Naive thymus-derived CD4-positive, alpha-beta T cell (primary cell): ENCODE data around the gene BMP7. TPM values are rescaled to one million over a fixed set of nuclear protein-coding genes. Genes with fewer than 3 reads are reported as not detected.

ENCODE experiments used
- ATAC-seq: fragments of 150-1000 bp; cut with Tn5 transposase; 2 replicates; pipeline ENCODE4 v1.10.0; 2021; ENCODE audit warnings: mild to moderate bottlenecking, moderate library complexity
- CTCF ChIA-PET: fragments of 350-600 bp; sonication (Branson Sonifier 250); formaldehyde crosslinking; loops from one replicate; lab custom pipeline; 2021; ENCODE audit warnings: antibody characterized with exemption; lab: Charles Lee
- POLR2A ChIA-PET: fragments of 350-600 bp; sonication (Branson Sonifier 250); formaldehyde crosslinking; loops from one replicate; lab custom pipeline; 2021; ENCODE audit warnings: antibody characterized with exemption, inconsistent platforms; lab: Charles Lee
- DNase-seq, 9 donors: peaks; one replicate each; pipeline versions ENCODE4 v3.0.0 to v3.0.0-alpha.2; 2020 to 2022; ENCODE audit warnings: mixed read lengths in 1 of 9
- H3K27ac ChIP-seq: one replicate; pipeline ENCODE4 v1.7.0; 2013; ENCODE audit warnings: mild to moderate bottlenecking, low read depth, low read length, moderate library complexity
- H3K27me3 ChIP-seq, 2 donors: one replicate each; pipeline ENCODE4 v1.7.0; 2013; ENCODE audit warnings: low read length in 2 of 2, mild to moderate bottlenecking in 2 of 2, moderate library complexity in 2 of 2; ENCODE audit not compliant: control insufficient read depth in 2 of 2, insufficient read depth in 2 of 2
- H3K36me3 ChIP-seq, 3 experiments: 1 replicate in 2 of 3; 2 replicates in 1 of 3; pipeline ENCODE4 v1.7.0; 2013; ENCODE audit warnings: low read length in 3 of 3, mild to moderate bottlenecking in 3 of 3, moderate library complexity in 1 of 3; ENCODE audit not compliant: insufficient read depth in 3 of 3, control insufficient read depth in 2 of 3
- H3K4me1 ChIP-seq, 2 donors: one replicate each; pipeline ENCODE4 v1.7.0; 2013; ENCODE audit warnings: low read length in 2 of 2, mild to moderate bottlenecking in 2 of 2, moderate library complexity in 1 of 2; ENCODE audit not compliant: control insufficient read depth in 2 of 2, insufficient read depth in 2 of 2
- H3K4me3 ChIP-seq: 2 replicates; pipeline ENCODE4 v1.7.0; 2013; ENCODE audit warnings: mild to moderate bottlenecking, low read length
- H3K9me3 ChIP-seq, 3 experiments: 1 replicate in 2 of 3; 2 replicates in 1 of 3; pipeline ENCODE4 v1.7.0; 2013; ENCODE audit warnings: low read length in 3 of 3; ENCODE audit not compliant: control insufficient read depth in 2 of 3
- H3K27ac Mint-ChIP-seq, 9 donors: one replicate each; pipeline ENCODE4 v1.8.0; 2020 to 2022; ENCODE audit warnings: mixed read lengths in 9 of 9, mild to moderate bottlenecking in 8 of 9, moderate library complexity in 5 of 9, inconsistent platforms in 2 of 9
- H3K27me3 Mint-ChIP-seq, 5 donors: one replicate each; pipeline ENCODE4 v1.8.0; 2021 to 2022; ENCODE audit warnings: mixed read lengths in 5 of 5, mild to moderate bottlenecking in 1 of 5
- H3K36me3 Mint-ChIP-seq, 5 donors: one replicate each; pipeline ENCODE4 v1.8.0; 2020 to 2022; ENCODE audit warnings: mixed read lengths in 5 of 5, mild to moderate bottlenecking in 3 of 5, inconsistent platforms in 1 of 5
- H3K4me1 Mint-ChIP-seq, 7 donors: one replicate each; pipeline ENCODE4 v1.8.0; 2020 to 2022; ENCODE audit warnings: mixed read lengths in 7 of 7, mild to moderate bottlenecking in 3 of 7, inconsistent platforms in 1 of 7
- H3K4me3 Mint-ChIP-seq, 10 donors: one replicate each; pipeline ENCODE4 v1.8.0; 2020 to 2022; ENCODE audit warnings: mild to moderate bottlenecking in 10 of 10, mixed read lengths in 10 of 10, moderate library complexity in 6 of 10, inconsistent platforms in 2 of 10
- H3K9me3 Mint-ChIP-seq, 11 donors: one replicate each; pipeline ENCODE4 v1.8.0; 2020 to 2022; ENCODE audit warnings: mixed read lengths in 11 of 11, mild to moderate bottlenecking in 4 of 11, inconsistent platforms in 1 of 11, moderate library complexity in 1 of 11
- intact Hi-C, 2 donors: fragments of 100-400 bp; cut with micrococcal nuclease; formaldehyde crosslinking; loops; one replicate each; pipeline ENCODE4 v1.15.1; 2023
- polyA plus RNA-seq, 2 donors: library from polyadenylated mRNA; unstranded; fragments of 300-500 nt; fragmentation: Illumina TruSeq; gene quantifications; one replicate each; pipeline ENCODE4 v1.2.3, GENCODE V29; 2021
- total RNA-seq, 6 experiments: library from RNA in 5 of 6; stranded (reverse) in 5 of 6; gene quantifications; 1 replicate in 5 of 6; 2 replicates in 1 of 6; pipeline ENCODE4 v1.2.3 and lab custom pipeline; 2021 to 2026

BMP7 gene
- total and polyA plus RNA-seq, 7 experiments from 2014 or later: not detected

DNA sequence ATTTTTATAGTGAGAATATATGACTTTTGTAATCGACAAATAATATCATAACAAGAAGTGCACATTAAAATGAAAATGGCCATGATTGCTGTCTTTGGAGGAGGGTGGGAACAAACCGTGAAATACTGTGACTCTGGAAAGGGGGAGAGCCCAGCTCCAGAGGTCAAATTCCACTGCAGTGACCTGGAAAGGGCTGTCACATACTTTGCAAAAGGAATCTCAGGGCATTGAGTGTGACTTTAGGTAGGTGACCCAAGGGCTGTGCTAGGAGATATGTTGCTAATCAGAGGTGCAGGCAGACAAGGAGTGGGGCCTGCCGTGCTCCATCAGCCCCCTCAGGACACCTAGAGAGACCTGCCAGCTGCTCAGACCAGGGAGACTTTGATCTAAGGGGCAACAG is 28.1 kb upstream of the BMP7 start:
- no peak for DNase-seq
- ChIA-PET POLR2A (no interaction called here), CTCF (no interaction called here)
- Mint-ChIP-seq H3K9me3 (peaks cover 0 to 5% (median 0%) of the 10 kb centered on the region in 11 donors), H3K4me1 (no peaks in the 10 kb centered on the region), H3K4me3 (no peak overlapping the region), H3K27me3 (peaks cover 13 to 60% (median 44%) of the 10 kb centered on the region in 5 donors), H3K36me3 (no peaks in the 10 kb centered on the region), H3K27ac (no peak overlapping the region)
- H3K36me3 ChIP-seq: no peaks in the 10 kb centered on the region
- no peak overlapping the region for H3K27ac ChIP-seq
- H3K4me1 ChIP-seq: no peaks in the 10 kb centered on the region
- no peak for ATAC-seq
- intact Hi-C loops: no loop called here
- no peaks in the 10 kb centered on the region for H3K9me3 ChIP-seq
- H3K27me3 ChIP-seq: no peaks in the 10 kb centered on the region
- H3K4me3 ChIP-seq: no peak overlapping the region

GRCh38 chr20:57293995-57294394 is 27.6 kb upstream of the BMP7 start:
- Histone ChIP-seq H3K27ac (no peak overlapping the region), H3K9me3 (no peaks in the 10 kb centered on the region), H3K4me3 (no peak overlapping the region), H3K4me1 (no peaks in the 10 kb centered on the region), H3K27me3 (no peaks in the 10 kb centered on the region), H3K36me3 (no peaks in the 10 kb centered on the region)
- H3K9me3 Mint-ChIP-seq: peaks cover 0 to 5% (median 0%) of the 10 kb centered on the region in 11 donors
- ChIA-PET POLR2A (no interaction called here), CTCF (no interaction called here)
- ATAC-seq (no peak), DNase-seq (no peak)
- intact Hi-C loops: no loop called here
- H3K27ac Mint-ChIP-seq: no peak overlapping the region
- no peak overlapping the region for H3K4me3 Mint-ChIP-seq
- no peaks in the 10 kb centered on the region for H3K4me1 Mint-ChIP-seq
- no peaks in the 10 kb centered on the region for H3K36me3 Mint-ChIP-seq
- peaks cover 13 to 61% (median 44%) of the 10 kb centered on the region in 5 donors for H3K27me3 Mint-ChIP-seq

- CTCF ChIA-PET: no interaction called here
- peaks cover 0 to 2% (median 0%) of the 10 kb centered on the region in 7 donors for H3K4me1 Mint-ChIP-seq
- no peaks in the 10 kb centered on the region for H3K36me3 Mint-ChIP-seq
- Histone ChIP-seq H3K9me3 (no peaks in the 10 kb centered on the region), H3K4me1 (no peaks in the 10 kb centered on the region), H3K36me3 (no peaks in the 10 kb centered on the region), H3K4me3 (no peak overlapping the region), H3K27me3 (no peaks in the 10 kb centered on the region), H3K27ac (no peak overlapping the region)
- intact Hi-C loops: no loop called here
- H3K4me3 Mint-ChIP-seq: no peak overlapping the region
- DNase-seq (no peak), ATAC-seq (no peak)
- H3K27me3 Mint-ChIP-seq: peaks cover 21 to 75% (median 55%) of the 10 kb centered on the region in 5 donors
- peaks cover 0 to 2% (median 0%) of the 10 kb centered on the region in 11 donors for H3K9me3 Mint-ChIP-seq
- no peak overlapping the region for H3K27ac Mint-ChIP-seq
- POLR2A ChIA-PET: no interaction called here
These were observed 26.2 kb upstream of the BMP7 start for GRCh38 chr20:57292611-57293010.

DNA sequence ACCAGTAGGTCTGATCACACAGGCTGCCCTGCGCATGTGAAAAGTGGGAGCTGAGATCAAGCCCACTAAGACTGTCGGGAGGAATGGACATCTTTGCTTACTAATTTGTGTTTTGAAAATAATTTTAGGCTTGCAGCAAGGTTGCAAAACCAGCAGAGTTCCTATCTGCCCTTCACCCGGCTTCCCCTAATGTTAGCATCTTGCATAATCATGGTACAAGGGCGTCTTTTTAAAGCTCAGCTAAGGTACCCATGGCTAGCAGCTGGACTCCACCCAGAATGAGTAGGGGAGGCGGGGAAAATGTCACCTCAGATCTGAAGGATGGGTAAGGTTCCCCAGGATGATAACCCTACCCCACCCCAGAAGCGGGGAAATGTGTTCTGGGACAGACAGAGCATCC is 25.3 kb upstream of the BMP7 start:
- ChIA-PET POLR2A (no interaction called here), CTCF (no interaction called here)
- no peak for DNase-seq
- H3K27me3 Mint-ChIP-seq: peaks cover 29 to 84% (median 61%) of the 10 kb centered on the region in 5 donors
- peaks cover 0 to 2% (median 0%) of the 10 kb centered on the region in 11 donors for H3K9me3 Mint-ChIP-seq
- H3K4me3 Mint-ChIP-seq: no peak overlapping the region
- H3K27ac ChIP-seq: no peak overlapping the region
- no peak for ATAC-seq
- no peaks in the 10 kb centered on the region for H3K27me3 ChIP-seq
- no peak overlapping the region for H3K4me3 ChIP-seq
- H3K4me1 ChIP-seq: no peaks in the 10 kb centered on the region
- no peaks in the 10 kb centered on the region for H3K36me3 ChIP-seq
- H3K27ac Mint-ChIP-seq: no peak overlapping the region
- peaks cover 0 to 2% (median 0%) of the 10 kb centered on the region in 7 donors for H3K4me1 Mint-ChIP-seq
- no peaks in the 10 kb centered on the region for H3K9me3 ChIP-seq
- intact Hi-C loops: no loop called here
- H3K36me3 Mint-ChIP-seq: no peaks in the 10 kb centered on the region

- intact Hi-C loops: no loop called here
- H3K4me3 ChIP-seq: no peak overlapping the region
- Mint-ChIP-seq H3K27ac (no peak overlapping the region), H3K4me1 (peaks cover 0 to 3% (median 0%) of the 10 kb centered on the region in 7 donors), H3K9me3 (peaks cover 0 to 2% (median 0%) of the 10 kb centered on the region in 11 donors), H3K36me3 (no peaks in the 10 kb centered on the region), H3K4me3 (no peak overlapping the region), H3K27me3 (peaks cover 32 to 86% (median 62%) of the 10 kb centered on the region in 5 donors)
- H3K36me3 ChIP-seq: no peaks in the 10 kb centered on the region
- ATAC-seq: no peak
- no peaks in the 10 kb centered on the region for H3K9me3 ChIP-seq
- H3K27ac ChIP-seq: no peak overlapping the region
- POLR2A ChIA-PET: no interaction called here
- CTCF ChIA-PET: no interaction called here
- no peaks in the 10 kb centered on the region for H3K27me3 ChIP-seq
- no peaks in the 10 kb centered on the region for H3K4me1 ChIP-seq
- no peak for DNase-seq
These were observed 24.6 kb upstream of the BMP7 start for GRCh38 chr20:57291003-57291402.

GRCh38 chr20:57290178-57290484 is 23.7 kb upstream of the BMP7 start:
- Mint-ChIP-seq H3K4me1 (peaks cover 0 to 3% (median 0%) of the 10 kb centered on the region in 7 donors), H3K27me3 (peaks cover 33 to 81% (median 60%) of the 10 kb centered on the region in 5 donors), H3K4me3 (no peak overlapping the region), H3K9me3 (peaks cover 0 to 2% (median 0%) of the 10 kb centered on the region in 11 donors), H3K36me3 (no peaks in the 10 kb centered on the region), H3K27ac (no peak overlapping the region)
- intact Hi-C loops: no loop called here
- ATAC-seq (no peak), DNase-seq (no peak)
- Histone ChIP-seq H3K27me3 (no peaks in the 10 kb centered on the region), H3K4me1 (no peaks in the 10 kb centered on the region), H3K36me3 (no peaks in the 10 kb centered on the region), H3K27ac (no peak overlapping the region), H3K9me3 (no peaks in the 10 kb centered on the region), H3K4me3 (no peak overlapping the region)
- ChIA-PET CTCF (no interaction called here), POLR2A (no interaction called here)

- H3K27ac ChIP-seq: no peak overlapping the region
- no peaks in the 10 kb centered on the region for H3K27me3 ChIP-seq
- Mint-ChIP-seq H3K4me3 (no peak overlapping the region), H3K9me3 (peaks cover 0 to 2% (median 0%) of the 10 kb centered on the region in 11 donors), H3K36me3 (no peaks in the 10 kb centered on the region), H3K27me3 (peaks cover 33 to 79% (median 55%) of the 10 kb centered on the region in 5 donors), H3K27ac (no peak overlapping the region), H3K4me1 (peaks cover 0 to 3% (median 0%) of the 10 kb centered on the region in 7 donors)
- intact Hi-C loops: no loop called here
- POLR2A ChIA-PET: no interaction called here
- H3K36me3 ChIP-seq: no peaks in the 10 kb centered on the region
- H3K4me3 ChIP-seq: no peak overlapping the region
- no peak for DNase-seq
- H3K4me1 ChIP-seq: no peaks in the 10 kb centered on the region
- H3K9me3 ChIP-seq: no peaks in the 10 kb centered on the region
- no peak for ATAC-seq
- CTCF ChIA-PET: no interaction called here
These were observed 23.1 kb upstream of the BMP7 start for GRCh38 chr20:57289391-57290177.
